ENCODE data around the gene PMS1.
"Not testable (repeated sequence)": the region's sequence is repeated elsewhere in the genome, so short reads cannot be mapped to it uniquely, and the experiment has no call there.

Gene PMS1

DNA sequence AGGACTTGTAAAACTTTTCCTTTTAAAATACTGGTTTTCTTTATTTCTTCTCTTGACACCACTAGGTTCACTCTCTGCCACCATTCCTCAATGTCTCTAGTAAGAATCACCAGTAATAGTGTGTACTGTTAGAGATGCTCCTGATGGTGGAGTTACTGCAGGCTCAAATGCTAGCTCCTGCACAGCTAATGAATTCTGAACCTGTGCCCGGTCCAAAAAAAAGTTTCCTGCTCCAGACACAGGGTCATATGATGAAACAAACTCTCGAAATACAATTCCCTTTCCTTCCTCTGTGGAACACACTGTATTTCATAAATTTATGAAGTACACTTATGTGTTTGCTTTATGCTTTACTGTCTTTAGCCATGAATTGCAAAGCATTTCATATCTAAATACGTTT, 19.2 kb downstream of the PMS1 start:
- in situ Hi-C loops (cut with HindIII; ENCODE audit: low sequenced_read_pairs): no loop called here

GRCh38 chr2:189818249-189819038, 34.2 kb downstream of the PMS1 start:
- in situ Hi-C loops (cut with HindIII; ENCODE audit: low sequenced_read_pairs): no loop called here

DNA sequence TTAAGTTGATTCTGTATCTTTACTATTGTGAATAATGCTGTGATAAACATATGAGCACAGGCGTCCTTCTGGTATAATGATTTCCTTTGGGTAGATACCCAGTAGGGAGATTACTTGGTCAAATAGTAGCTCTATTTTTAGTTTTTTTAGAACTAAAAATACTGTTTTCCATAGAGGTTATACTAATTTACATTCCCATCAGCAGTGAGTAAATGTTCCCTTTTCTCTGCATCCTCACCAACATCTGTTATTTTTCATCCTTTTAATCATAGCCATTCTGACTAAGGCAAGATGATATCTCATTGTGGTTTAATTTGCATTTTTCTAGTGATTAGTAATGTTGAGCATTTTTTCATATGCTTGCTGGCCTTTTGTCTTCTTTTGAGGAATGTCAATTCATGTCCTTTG, 35.1 kb downstream of the PMS1 start:
- in situ Hi-C loops (cut with HindIII; ENCODE audit: low sequenced_read_pairs): no loop called here

DNA sequence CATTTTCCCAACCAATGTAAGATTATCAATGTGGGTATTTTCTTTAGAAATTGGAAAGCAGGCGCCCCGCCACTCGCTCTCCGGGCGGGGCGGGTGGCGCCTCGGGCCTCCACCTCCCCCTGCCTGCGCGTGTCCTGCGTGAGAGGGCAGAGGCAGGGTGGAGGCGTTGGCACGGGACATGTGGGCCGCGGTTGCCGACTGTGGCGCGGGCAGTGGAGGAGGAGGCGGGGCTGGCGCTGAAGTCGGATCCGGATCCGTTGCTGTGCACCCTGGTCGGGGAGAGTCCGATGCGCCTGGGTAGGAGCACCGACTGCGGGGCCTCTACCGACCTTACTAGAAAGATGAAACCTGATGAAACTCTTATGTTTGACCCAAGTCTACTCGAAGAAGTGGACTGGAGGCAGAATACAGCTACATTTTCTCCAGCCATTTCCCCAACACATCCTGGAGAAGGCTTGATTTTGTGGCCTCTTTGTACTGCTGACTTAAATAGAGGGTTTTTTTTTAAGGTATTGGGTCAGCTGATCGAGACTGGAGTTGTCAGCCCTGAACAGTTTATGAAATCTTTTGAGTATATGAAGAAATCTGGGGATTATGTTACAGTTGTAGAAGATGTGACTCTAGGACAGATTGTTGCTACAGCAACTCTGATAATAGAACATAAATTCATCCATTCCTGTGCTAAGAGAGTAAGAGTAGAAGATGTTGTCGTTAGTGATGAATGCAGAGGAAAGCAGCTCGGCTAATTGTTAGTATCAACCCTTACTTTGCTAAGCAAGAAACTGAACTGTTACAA, 37.9 kb downstream of the PMS1 start:
- in situ Hi-C loops (cut with HindIII; ENCODE audit: low sequenced_read_pairs): no loop called here

DNA sequence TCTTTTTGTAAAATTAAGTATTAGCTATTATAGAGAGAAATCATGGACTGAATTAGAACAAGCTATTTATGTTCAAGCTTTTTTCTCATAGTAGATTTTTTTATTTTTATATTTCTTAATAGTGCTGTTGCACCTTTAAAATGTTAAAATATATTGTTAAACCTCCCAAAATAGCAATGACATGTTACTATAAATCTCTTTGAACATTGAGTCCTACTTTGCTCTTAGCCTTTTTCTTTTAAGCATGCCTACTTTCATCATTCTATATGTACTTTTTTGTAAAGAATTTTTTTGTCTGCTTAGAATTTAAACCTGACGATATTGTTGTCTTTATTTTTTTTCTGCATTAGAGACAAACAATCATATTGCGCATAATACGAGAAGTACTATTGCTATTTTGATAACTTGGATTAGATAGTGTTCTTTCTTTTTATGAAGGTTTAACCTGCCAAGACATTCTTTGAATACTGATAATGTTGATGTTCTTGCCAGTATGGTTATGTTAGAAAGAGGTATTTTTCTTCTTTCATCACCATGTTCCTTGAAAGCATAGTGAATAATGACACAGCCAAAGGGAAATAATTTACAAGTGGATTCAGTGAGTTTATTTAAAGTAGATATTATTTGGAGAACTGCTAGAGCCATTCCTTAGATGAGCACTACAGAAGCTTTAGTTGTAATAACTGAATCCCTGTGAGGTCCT, 40.6 kb downstream of the PMS1 start:
- in situ Hi-C loops (cut with HindIII; ENCODE audit: low sequenced_read_pairs): no loop called here

GRCh38 chr2:189826039-189826438, 41.8 kb downstream of the PMS1 start:
- in situ Hi-C loops (cut with HindIII; ENCODE audit: low sequenced_read_pairs): no loop called here

DNA sequence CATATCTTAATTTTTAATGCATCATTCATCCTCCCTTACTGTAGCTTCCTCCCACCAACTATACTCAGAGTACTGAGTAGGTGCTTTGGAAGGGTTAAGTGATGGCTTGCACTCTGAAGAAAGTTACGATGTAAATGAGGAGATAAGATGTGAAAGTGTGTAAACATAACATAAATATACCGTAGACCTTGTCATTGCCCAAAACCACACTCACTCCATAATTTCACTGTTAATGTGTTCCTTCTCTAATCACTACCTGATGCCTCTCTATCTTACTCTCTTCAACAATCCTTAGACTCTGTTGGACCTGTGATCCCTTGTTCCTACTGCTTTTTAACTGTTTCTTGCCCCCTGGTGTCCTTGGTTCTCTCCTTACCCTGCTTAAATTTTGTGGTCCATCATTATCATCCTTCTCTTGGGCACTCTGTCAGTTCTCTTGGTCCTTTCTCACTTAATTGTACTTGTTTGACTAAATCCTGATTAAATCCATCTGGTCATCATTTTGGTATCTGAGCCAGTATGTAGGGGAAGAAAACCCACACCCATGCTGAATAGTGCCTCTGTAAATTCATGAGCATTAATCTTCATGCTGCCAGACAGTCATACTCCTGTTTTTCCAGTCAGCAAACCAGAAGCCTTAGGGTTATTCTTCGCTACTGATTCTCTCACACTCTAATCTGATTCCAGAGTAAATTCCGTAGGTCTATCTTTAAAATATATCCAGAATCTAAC, 45.0 kb downstream of the PMS1 start:
- in situ Hi-C loops (cut with HindIII; ENCODE audit: low sequenced_read_pairs): no loop called here

GRCh38 chr2:189830510-189830909, 46.3 kb downstream of the PMS1 start:
- in situ Hi-C loops (cut with HindIII; ENCODE audit: low sequenced_read_pairs): no loop called here

GRCh38 chr2:189834059-189834458, 49.8 kb downstream of the PMS1 start:
- in situ Hi-C loops (cut with HindIII; ENCODE audit: low sequenced_read_pairs): no loop called here

- in situ Hi-C loops (cut with HindIII; ENCODE audit: low sequenced_read_pairs): not testable (repeated sequence)
Observed at GRCh38 chr2:189834642-189835041, 50.4 kb downstream of the PMS1 start.

GRCh38 chr2:189835855-189836558, 51.8 kb downstream of the PMS1 start:
- in situ Hi-C loops (cut with HindIII; ENCODE audit: low sequenced_read_pairs): no loop called here

- in situ Hi-C loops (cut with HindIII; ENCODE audit: low sequenced_read_pairs): no loop called here
Observed at GRCh38 chr2:189836644-189837043, 52.4 kb downstream of the PMS1 start.

GRCh38 chr2:189837326-189837725, 53.1 kb downstream of the PMS1 start:
- in situ Hi-C loops (cut with HindIII; ENCODE audit: low sequenced_read_pairs): no loop called here

GRCh38 chr2:189841019-189841418, 56.8 kb downstream of the PMS1 start:
- in situ Hi-C loops (cut with HindIII; ENCODE audit: low sequenced_read_pairs): no loop called here

DNA sequence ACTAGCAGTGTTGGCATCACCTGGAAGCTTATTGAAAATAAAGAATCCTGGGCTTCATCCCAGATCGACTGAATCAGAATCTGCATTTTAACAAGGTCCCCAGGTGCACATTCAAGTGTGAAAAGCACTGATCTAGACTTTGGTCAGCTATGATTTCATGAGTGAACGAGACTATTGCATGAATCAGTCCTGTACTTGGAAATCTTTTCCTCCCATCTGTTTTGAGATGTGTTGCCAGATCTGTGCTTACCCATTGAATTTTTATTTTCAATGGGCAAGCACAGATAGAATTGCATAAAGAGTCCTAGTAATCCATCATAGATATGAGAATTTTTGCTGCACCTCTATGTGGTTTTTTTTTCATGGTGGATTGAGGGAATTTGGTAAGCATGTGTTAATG, 64.0 kb downstream of the PMS1 start:
- in situ Hi-C loops (cut with HindIII; ENCODE audit: low sequenced_read_pairs): no loop called here

DNA sequence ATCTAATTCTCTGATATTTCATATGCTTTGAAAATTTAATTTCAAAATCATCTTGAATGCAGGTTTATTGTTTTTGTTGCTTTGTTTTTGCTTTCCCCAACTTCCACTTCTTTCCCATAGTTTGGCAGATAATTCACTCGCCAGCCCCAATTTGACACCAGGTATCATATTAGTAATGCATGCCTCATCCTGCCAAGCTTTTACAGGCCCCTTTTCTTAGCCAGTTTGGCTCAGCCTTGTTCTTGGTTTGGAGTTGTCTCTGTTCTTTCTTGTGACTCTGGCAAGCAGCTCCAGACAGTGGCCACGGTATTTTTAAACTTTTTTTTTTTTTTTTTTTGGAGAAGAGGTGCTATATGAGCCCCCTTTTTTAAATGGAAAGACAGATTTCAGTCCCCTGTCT, 65.3 kb downstream of the PMS1 start:
- in situ Hi-C loops (cut with HindIII; ENCODE audit: low sequenced_read_pairs): no loop called here

DNA sequence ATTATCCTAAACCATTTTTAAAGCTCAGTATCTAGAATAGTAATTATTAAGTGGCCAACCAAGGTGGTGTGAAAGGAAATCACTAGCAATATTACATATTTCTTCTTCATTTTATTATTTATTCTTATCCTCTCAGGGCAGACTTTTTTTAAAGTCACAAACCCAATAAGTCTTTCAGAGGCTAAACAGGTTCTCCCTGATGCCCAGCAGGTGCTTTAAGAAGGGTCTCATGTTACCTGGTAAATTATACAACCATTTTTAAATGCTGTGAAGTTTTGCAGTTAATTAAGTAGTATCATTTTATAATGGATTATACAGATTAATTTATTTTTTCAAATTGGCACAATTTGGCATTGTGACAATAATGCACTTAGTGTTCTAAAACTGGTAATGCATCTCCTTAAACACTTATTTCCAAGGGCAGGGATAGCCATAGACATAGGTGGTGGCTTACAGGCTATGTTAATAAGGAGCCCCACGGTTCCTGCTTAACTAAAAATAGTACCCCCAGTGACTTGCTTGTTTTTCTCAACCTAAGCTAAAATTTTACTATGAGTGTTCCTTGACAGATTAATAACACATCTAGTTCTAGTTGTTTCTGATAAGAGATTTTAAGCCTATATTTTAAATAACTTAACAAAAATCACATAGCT, 67.0 kb downstream of the PMS1 start:
- in situ Hi-C loops (cut with HindIII; ENCODE audit: low sequenced_read_pairs): no loop called here

DNA sequence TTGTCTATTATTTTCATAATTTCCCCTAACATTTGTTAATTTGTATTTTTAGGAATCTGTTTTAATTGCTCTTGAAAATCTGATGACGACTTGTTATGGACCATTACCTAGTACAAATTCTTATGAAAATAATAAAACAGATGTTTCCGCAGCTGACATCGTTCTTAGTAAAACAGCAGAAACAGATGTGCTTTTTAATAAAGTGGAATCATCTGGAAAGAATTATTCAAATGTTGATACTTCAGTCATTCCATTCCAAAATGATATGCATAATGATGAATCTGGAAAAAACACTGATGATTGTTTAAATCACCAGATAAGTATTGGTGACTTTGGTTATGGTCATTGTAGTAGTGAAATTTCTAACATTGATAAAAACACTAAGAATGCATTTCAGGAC, 69.9 kb downstream of the PMS1 start:
- in situ Hi-C loops (cut with HindIII; ENCODE audit: low sequenced_read_pairs): no loop called here

- in situ Hi-C loops (cut with HindIII; ENCODE audit: low sequenced_read_pairs): no loop called here
Observed at GRCh38 chr2:189854940-189855339, 70.7 kb downstream of the PMS1 start.

- in situ Hi-C loops (cut with HindIII; ENCODE audit: low sequenced_read_pairs): no loop called here
Observed at GRCh38 chr2:189858291-189858690, 74.0 kb downstream of the PMS1 start.

Measured in DLD1 (cell line).